ENCODE data around the gene COG1. TPM values are rescaled to one million over a fixed set of nuclear protein-coding genes. Genes with fewer than 3 reads are reported as not detected.

The COG1 gene
- total RNA-seq, 1 experiment from 2014 or later = 41.2 TPM

DNA sequence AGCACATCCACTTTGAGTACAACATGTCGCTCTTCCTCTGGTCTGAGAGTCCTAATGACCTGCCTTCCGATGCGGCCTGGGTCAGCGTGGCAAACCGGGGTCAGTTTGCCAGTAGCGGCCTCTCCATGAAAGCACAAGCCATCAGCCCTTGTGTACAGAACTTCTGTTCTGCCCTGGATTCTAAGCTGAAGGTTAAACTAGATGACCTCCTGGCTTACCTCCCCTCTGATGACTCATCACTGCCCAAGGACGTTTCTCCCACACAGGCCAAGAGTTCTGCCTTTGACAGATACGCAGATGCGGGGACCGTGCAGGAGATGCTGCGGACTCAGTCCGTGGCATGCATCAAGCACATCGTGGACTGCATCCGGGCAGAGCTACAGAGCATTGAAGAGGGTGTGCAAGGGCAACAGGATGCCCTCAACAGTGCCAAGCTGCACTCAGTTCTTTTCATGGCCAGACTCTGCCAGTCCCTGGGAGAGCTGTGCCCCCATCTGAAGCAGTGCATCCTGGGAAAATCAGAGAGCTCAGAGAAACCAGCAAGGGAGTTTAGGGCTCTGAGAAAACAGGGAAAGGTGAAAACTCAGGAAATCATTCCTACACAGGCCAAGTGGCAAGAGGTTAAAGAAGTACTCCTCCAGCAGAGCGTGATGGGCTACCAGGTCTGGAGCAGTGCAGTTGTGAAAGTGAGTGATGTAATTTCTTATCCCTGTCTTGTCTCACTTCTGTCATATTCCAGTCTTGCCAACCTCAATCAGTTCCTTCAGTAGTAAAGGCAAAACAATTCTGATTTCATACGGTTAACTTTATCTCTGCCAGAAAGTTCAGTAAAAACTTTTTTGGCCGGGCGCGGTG is 8.6 kb downstream of the COG1 start:
- intact Hi-C loops (cut with micrococcal nuclease; ENCODE audit: unreplicated experiment) = no loop called here
- DNase-seq (ENCODE audit: low read depth, low spot score) = no peak
- Histone ChIP-seq H3K4me1 (ENCODE audit: control insufficient read depth, insufficient read depth, low read length) (peaks cover 8% of the 10 kb centered on the region; the same call in 1 of the 2 replicates), H3K9me3 (ENCODE audit: control insufficient read depth, insufficient read depth, low read depth, low read length) (no peaks in the 10 kb centered on the region), H3K27ac (ENCODE audit: low read length) (no peak overlapping the region), H3K4me3 (ENCODE audit: low read depth in 2 of 2, low read length in 2 of 2) (no peak overlapping the region), H3K36me3 (ENCODE audit: control insufficient read depth, insufficient read depth, low read length) (peaks cover 50% of the 10 kb centered on the region), H3K27me3 (ENCODE audit: control insufficient read depth, insufficient read depth, low read length) (no peaks in the 10 kb centered on the region)
- no peak for ATAC-seq
- CTCF ChIA-PET = no interaction called here
- BruUV-seq (replicated peaks) = no TSS peak
- in situ Hi-C loops (cut with HindIII; ENCODE audit: low pct_unique_long_range_greater_than_20kb, low sequenced_read_pairs) = no loop called here
- POLR2A ChIA-PET = no interaction called here
- TF ChIP-seq TCF7L2 (IDR thresholded peaks at IDR 0.05; ENCODE audit: low read depth, low read length) (no peak), POLR2AphosphoS5 (IDR thresholded peaks at IDR 0.05; ENCODE audit: low read depth, low read length) (no peak), SIN3A (IDR thresholded peaks at IDR 0.05; ENCODE audit: borderline replicate concordance, insufficient read depth, low read depth, low read length) (no peak), CTCF (IDR thresholded peaks at IDR 0.05) (no peak)
- TF ChIP-seq, protein P1, sequence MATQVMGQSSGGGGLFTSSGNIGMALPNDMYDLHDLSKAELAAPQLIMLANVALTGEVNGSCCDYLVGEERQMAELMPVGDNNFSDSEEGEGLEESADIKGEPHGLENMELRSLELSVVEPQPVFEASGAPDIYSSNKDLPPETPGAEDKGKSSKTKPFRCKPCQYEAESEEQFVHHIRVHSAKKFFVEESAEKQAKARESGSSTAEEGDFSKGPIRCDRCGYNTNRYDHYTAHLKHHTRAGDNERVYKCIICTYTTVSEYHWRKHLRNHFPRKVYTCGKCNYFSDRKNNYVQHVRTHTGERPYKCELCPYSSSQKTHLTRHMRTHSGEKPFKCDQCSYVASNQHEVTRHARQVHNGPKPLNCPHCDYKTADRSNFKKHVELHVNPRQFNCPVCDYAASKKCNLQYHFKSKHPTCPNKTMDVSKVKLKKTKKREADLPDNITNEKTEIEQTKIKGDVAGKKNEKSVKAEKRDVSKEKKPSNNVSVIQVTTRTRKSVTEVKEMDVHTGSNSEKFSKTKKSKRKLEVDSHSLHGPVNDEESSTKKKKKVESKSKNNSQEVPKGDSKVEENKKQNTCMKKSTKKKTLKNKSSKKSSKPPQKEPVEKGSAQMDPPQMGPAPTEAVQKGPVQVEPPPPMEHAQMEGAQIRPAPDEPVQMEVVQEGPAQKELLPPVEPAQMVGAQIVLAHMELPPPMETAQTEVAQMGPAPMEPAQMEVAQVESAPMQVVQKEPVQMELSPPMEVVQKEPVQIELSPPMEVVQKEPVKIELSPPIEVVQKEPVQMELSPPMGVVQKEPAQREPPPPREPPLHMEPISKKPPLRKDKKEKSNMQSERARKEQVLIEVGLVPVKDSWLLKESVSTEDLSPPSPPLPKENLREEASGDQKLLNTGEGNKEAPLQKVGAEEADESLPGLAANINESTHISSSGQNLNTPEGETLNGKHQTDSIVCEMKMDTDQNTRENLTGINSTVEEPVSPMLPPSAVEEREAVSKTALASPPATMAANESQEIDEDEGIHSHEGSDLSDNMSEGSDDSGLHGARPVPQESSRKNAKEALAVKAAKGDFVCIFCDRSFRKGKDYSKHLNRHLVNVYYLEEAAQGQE (IDR thresholded peaks at IDR 0.05; ENCODE audit: insufficient read depth in 1 of 2, low read depth in 2 of 2, low read length in 1 of 2) = no peak

DNA sequence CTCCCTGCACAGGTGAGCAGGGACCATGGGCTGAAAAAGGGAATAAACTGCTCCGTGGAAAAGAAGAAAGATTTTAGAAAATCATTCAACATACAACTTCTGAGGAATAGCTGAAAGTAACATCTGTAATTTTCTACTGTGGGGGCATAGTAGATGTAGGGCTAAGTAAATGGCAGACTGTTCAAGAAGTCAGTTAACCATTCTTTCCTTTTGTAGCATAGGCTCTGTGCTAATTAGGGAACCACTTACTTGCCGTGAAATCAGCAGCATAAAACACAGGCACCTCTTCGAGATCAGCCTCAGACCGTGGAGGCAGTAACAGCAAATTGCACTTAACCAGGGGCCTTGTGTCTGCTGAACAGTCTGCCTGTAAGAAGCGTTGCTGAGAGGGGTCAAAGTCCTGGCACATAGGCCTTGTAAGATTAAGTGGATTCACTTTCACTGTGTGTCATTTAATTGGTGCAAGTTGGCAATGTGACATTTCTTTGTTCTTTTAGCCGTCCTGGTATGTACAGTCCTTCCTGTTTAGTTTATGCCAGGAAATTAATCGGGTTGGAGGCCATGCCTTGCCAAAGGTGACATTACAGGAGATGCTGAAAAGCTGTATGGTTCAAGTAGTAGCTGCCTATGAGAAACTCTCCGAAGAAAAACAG is 10.4 kb downstream of the COG1 start:
- H3K9me3 ChIP-seq (ENCODE audit: control insufficient read depth, insufficient read depth, low read depth, low read length) = no peaks in the 10 kb centered on the region
- in situ Hi-C loops (cut with HindIII; ENCODE audit: low pct_unique_long_range_greater_than_20kb, low sequenced_read_pairs) = no loop called here
- DNase-seq (ENCODE audit: low read depth, low spot score) (no peak), ATAC-seq (peak; percentile 17; the same call in 1 of the 2 replicates)
- ChIA-PET POLR2A (no interaction called here), CTCF (no interaction called here)
- intact Hi-C loops (cut with micrococcal nuclease; ENCODE audit: unreplicated experiment) = no loop called here
- no peak overlapping the region for H3K4me3 ChIP-seq (ENCODE audit: low read depth in 2 of 2, low read length in 2 of 2)
- no TSS peak for BruUV-seq (replicated peaks)
- H3K27me3 ChIP-seq (ENCODE audit: control insufficient read depth, insufficient read depth, low read length) = no peaks in the 10 kb centered on the region
- 0 out of 2 replicates have a peak overlapping the region, but pooled peaks have one; percentile 2 for H3K27ac ChIP-seq (ENCODE audit: low read length)
- TF ChIP-seq SIN3A (IDR thresholded peaks at IDR 0.05; ENCODE audit: borderline replicate concordance, insufficient read depth, low read depth, low read length) = no peak
- TF ChIP-seq TCF7L2 (IDR thresholded peaks at IDR 0.05; ENCODE audit: low read depth, low read length) = no peak
- TF ChIP-seq POLR2AphosphoS5 (IDR thresholded peaks at IDR 0.05; ENCODE audit: low read depth, low read length) = no peak
- H3K36me3 ChIP-seq (ENCODE audit: control insufficient read depth, insufficient read depth, low read length) = peaks cover 55% of the 10 kb centered on the region
- H3K4me1 ChIP-seq (ENCODE audit: control insufficient read depth, insufficient read depth, low read length) = peaks cover 8% of the 10 kb centered on the region; the same call in 1 of the 2 replicates

Data from Panc1 (cell line).